CD4-positive, alpha-beta T cell treated with Interleukin-15 for 1 hour (primary cell): ENCODE results near the gene RPGRIP1.
"Not testable (repeated sequence)": the region's sequence is repeated elsewhere in the genome, so short reads cannot be mapped to it uniquely, and the experiment has no call there.

Source experiments
- DNase-seq: peaks from one replicate; pipeline ENCODE4 v3.0.0-alpha.2; 2020

RPGRIP1 gene

DNA sequence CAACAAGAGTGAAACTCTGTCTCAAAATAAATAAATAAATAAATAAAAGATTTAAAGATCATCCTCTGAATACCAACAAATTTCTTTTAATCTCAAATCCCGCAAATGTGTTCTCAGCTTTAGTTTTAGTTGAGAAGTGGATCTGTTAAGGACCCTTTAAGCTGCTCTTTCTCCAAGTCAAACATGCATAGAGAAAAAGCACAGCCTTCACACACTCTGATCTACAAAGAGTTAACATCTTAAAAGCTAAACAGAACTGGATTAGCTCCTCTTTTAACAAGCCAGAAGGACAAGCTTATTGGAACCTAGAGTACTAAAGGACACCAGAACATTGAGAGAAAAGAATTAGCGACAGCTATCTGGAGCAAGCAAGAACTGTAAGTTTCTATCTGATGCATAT lies at the start of gene RPGRIP1:
Gene RPGRIP1 (plus strand): TSS at position 301 of the 400 bp plus-strand sequence. CDS start 7,894 bp downstream, outside the sequence.
- DNase-seq, result no peak

DNA sequence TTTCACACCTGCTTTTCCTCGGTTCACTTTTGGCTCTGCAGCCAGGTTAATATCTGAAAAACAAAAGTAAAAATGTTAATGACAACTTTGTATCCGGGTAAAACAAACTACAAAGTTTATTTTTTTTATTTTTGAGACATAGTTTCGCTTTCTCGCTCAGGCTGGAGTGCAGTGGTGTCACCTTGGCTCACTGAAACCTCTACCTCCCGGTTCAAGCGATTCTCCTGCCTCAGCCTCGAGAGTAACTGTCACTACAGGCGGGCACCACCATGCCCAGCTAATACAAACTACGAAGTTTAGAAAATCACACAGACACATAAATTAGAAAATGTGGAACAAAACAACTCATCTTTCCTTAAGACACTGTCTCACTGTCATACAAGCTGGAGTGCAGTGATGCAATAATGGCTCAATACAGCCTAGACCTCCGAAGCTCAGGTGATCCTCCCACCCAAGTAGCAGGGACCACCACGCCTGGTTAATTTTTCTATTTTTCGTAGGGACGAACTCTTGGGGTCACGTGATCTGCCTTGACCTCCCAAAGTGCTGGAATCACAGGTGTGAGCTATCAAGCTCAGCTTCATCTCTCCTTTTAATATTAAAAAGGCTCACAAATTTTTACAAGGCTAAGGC lies 48.7 kb upstream of the RPGRIP1 start:
- no peak for DNase-seq

DNA sequence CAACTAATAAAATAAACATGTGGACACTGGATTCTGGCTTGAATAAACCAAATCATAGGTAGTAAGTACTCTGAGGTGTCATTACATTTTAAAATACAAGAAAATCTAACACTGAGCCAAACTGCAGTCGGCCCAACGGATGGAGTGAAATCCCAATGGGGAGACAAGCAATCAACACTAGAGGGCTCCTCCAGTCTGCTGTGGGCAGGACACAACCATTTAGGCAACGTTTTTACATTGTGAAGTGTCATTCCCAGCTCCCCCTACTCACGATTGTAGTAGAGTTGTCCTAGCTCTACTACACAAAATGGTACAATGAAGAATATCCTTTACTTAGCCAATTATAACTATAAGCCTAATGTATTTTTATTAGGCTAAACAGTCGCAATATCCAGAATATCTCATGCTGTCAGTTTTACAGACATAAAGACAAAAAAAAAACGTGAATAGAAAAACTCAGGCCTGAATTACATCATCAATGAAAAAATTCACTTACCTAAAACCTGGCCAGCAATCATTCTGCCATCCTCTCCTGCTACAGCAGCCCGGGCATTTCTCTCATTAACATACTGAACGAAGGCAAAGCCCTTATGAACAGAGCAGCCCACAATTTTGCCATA lies 46.3 kb upstream of the RPGRIP1 start:
- DNase-seq, result no peak

DNA sequence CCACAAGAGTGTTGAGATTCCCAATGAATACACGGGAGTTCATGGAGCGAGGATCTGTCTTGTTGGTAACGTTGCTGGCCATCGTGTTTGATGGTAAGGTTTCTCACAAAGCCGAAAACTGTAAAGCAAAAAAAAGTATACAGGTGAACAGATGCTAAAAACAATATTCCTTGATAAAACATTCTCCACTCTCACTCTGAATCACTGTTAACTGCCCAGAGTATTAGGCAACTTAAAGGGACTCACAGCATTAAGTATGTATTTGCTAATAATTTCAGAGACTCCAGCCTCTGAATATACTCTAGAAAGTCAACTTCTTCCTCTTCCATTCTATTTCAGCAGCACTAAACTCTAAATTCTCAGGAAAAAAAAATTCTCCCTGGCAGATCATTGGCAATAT lies 45.8 kb upstream of the RPGRIP1 start:
- no peak for DNase-seq

DNA sequence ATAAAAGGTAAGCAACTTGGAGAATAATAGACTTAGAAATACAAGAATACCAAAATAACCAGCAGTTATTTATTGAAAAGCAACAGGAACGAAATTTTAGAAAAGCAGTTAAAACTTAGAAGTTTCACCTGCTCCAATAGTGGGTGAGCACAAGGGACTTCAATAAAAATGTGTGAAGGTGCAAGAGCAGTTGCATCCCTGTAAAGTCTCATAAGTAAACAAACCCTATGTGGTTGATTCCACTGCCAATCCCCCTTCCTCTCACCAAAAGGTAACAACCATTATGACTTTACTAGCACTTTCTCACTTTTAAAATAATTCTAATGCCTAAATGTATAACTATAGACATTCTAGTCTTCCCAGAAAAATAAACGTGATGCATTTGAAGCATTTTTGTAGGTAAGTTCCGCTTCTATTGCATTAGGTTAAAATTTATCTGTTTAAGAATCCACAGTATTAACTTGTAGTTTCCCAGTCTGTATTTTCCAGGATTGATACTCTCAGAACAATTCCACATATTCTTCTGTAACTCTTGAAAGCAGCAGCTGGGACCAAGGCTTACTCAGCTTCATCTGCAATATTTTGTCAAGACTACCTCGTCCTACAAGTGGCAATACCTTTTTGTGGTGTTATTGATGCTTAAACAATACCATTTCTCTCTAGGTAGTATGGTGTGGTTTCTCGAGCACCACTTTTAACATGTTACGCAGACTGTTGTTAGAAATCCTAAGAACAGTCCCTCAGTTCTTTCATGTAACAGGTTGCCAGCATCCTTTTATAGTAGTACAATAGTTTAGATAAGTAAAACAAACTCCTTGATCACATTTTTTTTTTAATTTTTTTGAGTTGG lies 42.7 kb upstream of the RPGRIP1 start:
- DNase-seq, result no peak

DNA sequence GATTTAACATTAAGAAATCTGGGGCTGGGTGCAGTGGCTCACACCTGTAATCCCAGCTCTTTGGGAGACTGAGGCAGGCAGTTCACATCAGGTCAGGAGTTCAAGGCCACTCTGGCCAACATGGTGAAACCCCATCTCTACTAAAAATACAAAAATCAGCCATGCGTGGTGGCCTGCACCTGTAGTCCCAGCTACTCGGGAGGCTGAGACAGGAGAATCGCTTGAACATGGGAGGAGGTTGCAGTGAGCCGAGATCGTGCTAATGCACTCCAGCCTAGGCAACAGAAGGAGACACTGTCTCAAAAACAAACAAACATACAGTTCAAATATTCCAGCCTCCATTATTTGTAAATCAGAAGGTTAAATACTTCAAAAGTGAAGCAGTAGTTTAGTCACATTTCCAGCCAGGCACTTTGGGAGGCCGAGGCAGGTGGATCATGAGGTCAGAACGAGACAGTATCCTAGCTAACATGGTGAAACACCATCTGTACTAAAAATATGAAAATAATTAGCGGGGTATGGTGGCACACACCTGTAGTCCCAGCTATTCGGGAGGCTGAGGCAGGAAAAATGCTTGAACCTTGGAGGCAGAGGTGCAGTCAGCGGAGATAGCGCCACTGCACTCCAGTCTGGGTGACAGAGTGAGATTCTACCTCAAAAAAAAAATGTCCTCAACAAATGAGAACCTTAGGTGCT lies 40.9 kb upstream of the RPGRIP1 start:
- DNase-seq, result no peak

DNA sequence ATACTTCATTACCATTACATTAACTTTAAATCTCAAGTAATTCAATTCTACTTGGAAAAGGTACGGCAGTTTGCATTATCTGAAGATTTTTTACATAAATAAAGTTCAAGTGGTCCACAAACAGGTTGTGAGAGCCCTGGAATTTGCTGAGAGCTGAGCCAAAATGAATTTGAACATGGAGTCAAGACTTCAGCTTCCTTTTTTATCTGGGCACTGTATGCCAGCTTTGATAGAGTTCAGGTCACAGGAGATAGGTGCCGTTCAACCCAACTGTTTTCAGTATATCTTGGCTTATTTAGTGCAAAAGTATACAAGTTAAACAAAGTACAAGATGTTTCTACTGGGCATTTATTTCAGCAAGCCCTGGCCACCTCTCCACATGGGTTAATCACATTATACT lies 39.5 kb upstream of the RPGRIP1 start:
- DNase-seq, result no peak

DNA sequence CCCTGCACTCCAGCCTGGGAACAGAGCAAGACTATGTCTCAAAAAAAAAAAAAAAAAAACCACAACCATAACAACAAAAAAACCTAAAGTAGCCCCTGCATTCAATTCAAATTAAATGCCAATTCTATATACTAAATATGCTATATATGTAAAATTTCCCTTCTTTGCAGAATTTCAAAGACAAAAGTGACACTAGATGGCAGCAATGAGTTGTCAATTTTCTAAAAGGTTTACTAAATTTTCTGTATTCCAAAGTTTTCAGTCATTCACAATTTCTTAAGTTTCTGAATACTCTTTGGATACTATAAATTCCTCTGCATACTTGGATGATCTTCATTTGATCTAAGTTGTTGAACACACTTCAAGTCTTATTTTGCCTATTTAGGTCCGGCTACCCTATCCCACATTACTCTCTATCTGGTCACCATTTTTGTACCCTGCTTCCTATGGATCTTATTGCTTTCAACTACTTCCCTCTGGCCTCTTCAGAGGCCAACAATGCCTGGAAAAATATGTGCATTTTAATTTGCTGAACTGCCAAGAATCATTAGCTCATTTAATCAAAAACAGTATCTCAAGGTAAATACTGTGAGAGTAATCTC lies 38.6 kb upstream of the RPGRIP1 start:
- no peak for DNase-seq

DNA sequence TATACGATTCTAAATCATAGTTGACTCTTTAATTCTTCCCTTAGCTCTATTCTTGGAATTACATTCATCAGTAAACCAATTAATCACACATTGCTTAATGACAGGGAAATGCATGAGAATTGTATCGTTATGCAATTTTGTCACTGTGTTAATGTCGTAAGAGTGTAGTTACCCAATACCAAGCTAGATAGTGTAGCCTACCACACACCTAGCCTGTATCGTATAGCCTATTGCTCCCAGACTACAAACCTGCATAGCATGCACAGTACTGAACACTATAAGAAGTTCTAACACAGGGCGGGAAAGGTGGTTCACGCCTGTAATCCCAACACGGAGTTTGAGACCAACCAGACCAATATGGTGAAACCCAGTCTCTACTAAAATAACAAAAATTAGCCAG lies 35.3 kb upstream of the RPGRIP1 start:
- no peak for DNase-seq

DNA sequence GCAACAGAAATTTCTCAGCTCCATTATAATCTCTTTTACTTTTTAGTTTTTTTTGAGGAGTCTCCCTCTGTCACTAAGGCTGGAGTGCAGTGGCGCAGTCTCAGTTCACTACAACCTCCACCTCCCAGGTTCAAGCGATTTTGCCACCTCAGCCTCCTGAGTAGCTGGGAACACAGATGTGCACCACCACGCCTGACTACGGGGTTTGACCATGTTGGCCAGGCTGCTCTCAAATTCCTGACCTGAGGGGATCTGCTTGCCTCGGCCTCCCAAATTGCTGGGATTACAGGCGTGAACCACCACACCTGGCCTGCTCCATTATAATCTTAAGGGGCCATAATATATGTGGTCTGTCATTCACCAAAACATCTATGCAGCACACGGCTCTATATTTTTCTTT lies 34.1 kb upstream of the RPGRIP1 start:
- no peak for DNase-seq

DNA sequence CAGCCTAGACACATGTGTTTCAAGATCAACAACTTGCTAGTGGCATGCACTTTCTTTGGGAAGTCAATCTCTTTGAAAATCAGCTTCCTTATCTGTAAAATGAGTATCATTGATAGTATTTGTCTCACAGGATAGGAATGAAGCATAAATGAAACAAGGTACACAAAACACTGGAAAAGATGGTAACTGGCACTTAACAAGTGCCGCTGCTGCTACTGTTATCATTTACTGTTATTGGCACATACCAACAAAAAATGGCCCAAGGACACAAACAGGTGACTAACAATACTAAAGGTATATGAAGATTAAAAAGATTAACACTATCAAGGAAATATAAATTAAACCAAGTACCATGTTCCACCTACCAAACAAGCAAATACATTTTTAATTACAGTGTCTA lies 31.5 kb upstream of the RPGRIP1 start:
- no peak for DNase-seq

DNA sequence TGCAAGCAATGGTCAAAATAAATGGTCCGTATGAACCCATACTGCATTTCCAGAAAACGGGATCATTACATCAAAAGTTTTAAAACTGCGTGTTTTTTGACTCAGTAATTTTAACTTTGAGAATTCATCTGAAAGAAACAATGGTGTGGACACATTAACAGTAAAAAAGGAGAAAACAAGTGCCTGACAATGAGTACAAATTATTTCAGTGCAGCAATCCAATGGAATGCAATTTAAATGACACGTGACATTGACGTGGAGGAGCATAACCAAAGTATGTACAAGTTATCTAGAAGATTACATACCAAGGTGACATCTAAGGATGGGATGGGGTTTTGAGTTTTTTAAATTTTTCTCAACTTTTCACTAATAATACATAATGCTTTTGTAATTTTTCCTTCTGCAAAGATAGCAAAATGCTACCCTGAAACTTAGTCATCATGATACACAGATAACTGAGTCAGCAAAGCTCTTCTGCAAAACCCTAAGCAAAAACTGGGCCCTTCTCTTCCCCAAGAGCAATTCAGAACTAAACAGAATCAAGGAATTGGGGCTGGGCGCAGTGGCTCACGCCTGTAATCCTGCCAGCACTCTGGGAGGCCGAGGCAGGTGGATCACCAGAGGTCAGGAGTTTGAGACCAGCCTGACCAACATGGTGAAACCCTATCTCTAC lies 31.0 kb upstream of the RPGRIP1 start:
- DNase-seq, result no peak

DNA sequence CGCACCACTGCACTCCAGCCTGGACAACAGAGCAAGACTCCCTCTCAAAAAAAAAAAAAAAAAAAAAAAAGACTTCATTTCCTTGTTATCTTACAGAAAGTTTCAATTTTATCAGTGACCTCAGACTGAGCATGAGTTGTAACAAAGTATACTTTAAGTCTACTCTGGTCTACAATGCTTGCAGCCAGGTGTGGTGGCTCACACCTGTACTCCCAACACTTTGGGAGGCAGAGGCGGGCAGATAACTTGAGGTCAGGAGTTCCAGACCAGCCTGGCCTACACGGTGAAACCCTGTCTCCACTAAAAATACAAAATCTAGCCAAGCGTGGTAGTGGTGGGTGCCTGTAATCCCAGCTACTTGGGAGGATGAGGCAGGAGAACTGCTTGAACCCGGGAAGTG lies 28.7 kb upstream of the RPGRIP1 start:
- DNase-seq, result no peak

DNA sequence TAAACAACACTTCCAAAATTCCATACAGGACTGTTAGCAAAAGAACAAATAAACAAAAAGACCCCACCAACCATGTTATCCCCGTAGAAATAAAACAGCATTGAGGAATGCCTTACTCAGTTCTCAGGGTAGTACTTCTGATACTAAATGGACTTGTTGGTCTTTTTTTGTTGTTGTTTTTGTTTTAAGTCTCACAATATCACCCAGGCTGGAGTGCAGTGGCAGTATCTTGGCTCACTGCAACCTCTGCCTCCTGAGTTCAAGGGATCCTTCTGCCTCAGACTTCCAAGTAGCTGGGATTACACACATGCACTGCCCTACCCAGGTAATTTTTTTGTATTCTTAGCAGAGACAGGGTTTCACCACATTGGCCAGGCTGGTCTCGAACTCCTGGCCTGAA lies 27.7 kb upstream of the RPGRIP1 start:
- no peak for DNase-seq

DNA sequence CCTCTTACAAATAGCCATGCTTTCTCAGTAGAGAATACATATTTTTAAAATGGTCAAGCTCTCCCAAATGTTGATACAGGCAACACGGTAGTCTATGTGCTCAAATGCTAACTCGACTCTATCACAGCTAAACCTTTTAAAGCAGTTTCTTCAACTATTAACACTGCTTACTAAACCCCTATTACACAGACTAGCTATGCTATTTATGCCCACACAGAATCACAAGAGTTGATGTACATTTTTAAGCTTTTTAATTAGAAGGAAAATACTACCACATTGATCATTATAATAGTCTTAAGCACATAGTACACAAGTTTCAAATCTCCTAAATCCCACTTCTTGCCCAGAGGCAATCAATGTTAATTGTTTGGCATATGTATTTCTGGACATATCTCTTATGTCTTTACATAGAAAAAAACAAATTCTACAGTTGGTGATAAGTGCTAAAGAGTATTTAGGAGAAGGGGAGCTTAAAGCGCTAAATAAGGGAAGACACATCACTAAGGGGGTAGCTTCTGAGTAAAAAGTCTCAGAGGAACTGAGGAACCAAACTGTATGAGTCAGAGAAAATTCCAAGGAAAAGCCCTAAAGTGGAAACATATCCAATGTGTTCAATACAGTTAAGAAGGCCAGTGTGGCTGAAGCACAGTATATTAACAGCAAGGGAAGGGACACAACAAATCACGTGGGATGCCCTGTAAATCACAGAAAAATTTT lies 24.3 kb upstream of the RPGRIP1 start:
- DNase-seq, result no peak

DNA sequence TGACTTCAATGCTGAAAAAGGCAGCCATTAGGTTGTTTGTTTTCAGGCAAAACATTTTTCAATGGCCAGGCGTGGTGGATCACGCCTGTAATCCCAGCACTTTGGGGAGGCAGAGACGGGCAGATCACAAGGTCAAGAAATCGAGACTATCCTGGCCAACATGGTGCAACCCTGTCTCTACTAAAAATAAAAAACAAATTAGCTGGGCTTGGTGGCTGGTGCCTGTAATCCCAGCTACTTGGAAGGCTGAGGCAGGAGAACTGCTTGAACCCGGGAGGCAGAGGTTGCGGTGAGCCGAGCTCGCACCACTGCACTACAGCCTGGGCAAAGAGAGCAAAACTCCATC lies 23.8 kb upstream of the RPGRIP1 start:
- DNase-seq, result not testable (repeated sequence)

DNA sequence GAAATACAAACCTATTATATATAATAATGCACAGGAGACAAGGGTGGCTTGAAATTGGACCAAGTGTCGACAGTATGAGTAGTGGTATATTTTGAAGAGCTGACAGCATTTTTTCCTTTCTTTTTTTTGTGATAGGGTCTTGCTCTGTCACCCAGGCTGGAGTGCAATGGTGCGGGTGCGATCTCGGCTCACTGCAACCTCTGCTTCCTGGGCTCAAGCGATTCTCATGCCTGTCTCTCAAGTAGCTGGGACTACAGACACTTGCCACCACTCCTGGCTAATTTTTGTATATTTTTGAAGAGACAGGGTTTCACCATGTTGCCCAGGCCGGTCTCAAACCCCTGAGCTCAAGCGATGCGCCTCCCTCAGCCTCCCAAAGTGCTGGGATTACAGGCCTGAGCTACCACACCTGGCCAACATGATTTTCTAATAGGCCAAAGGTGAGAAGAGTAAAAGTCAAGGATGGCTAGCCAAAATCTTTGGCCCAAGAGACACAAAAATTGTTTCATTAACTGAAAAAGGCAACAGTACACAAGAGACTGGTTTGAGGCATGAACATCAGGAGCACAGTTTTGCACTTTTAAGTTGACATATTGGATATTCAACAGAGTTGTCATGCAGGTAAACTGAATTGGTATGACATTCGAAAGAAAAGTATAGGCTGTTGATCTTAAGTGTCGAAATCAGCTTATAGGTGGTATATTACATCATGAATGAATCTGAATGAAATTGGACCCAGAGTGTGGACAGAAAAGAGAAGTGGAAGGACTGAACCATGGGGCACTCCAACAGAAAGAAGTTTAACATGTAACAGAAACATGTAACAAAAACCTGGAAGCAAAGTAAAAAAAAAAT lies 23.1 kb upstream of the RPGRIP1 start:
- DNase-seq, result no peak

DNA sequence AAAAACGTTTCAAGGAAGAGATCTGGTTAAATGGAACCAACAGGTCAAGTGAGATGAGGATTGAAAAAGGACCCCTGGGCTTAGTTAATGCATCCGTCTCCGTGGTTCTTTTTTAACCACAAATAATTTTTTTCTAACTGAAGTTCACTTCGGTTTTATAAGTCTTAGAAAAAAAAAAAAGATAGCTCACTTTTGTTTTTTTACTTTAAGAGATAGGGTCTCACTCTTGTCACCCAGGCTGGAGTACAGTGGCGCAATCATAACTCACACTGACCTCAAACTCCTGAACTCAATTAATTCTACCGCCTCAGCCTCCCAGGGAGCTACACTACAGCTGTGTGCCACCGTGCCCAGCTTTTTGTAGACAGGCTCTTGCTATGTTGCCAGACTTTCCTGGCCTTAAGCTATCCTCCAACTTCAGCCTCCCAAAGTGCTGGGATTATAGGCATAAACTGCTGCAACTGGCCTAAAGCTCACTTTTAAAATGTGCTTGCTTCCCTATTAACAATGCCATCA lies 22.4 kb upstream of the RPGRIP1 start:
- no peak for DNase-seq

DNA sequence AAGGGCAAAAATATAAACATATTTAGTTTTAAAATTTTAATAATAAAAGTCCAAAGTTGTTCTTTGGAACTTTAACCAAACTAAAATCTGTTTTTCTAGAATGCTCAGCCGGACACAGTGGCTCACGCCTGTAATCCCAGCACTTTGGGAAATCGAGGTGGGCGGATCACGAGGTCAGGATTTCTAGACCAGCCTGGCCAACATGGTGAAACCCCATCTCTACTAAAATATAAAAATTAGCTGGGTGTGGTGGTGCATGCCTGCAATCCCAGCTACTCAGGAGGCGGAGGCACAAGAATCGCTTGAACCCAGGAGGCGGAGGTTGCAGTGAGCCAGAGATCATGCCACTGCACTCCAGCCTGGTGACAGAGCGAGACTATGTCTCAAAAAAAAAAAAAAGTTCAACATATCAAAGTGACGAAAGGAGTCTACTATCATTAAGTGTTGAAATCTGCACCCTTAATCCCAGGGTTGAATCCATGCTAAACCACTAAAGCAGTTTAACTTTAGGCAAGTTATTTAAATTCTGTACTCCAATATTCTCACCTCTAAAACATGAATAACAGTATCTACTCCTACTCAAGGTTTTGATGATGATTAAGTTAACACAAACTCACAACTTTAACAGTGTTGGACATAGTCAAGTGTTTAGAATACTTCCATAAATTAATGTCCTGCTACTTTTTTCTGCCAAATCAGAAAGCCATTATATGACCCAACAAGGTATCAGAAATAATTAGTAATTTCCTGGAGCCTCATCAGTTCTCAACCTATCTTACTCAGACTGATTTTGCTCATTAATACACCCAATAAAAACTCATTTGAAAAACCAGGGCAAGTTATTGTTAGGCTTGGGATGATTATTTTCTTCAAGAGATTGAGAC lies 21.6 kb upstream of the RPGRIP1 start:
- no peak for DNase-seq
